Calu3 (cell line): ENCODE data around the gene LAMA5. TPM values are rescaled to one million over a fixed set of nuclear protein-coding genes. Genes with fewer than 3 reads are reported as not detected.

Experiments
- BruUV-seq: library from RNA; stranded (reverse); fragments of 400-500 nt; replicated peaks from 2 replicates; lab custom pipeline; 2021; lab: Mats Ljungman, UMichigan
- CTCF ChIA-PET: fragments of 300-600 bp; sonication (Branson Sonifier 250); formaldehyde crosslinking; loops from one replicate; lab custom pipeline; 2022; ENCODE audit warnings: antibody characterized with exemption; lab: Charles Lee
- DNase-seq: peaks from one replicate; pipeline ENCODE4 v3.0.0; 2022
- H3K27ac Mint-ChIP-seq: one replicate; pipeline ENCODE4 v1.8.0; 2022; ENCODE audit warnings: mixed read lengths; ENCODE audit not compliant: unreplicated experiment
- H3K27me3 Mint-ChIP-seq: one replicate; pipeline ENCODE4 v1.8.0; 2022; ENCODE audit warnings: mixed read lengths; ENCODE audit not compliant: unreplicated experiment
- H3K36me3 Mint-ChIP-seq: one replicate; pipeline ENCODE4 v1.8.0; 2022; ENCODE audit warnings: mild to moderate bottlenecking, moderate library complexity, mixed read lengths; ENCODE audit not compliant: insufficient read depth, unreplicated experiment
- H3K4me1 Mint-ChIP-seq: one replicate; pipeline ENCODE4 v1.8.0; 2022; ENCODE audit warnings: mild to moderate bottlenecking, low read depth, mixed read lengths; ENCODE audit not compliant: unreplicated experiment
- H3K4me3 Mint-ChIP-seq: one replicate; pipeline ENCODE4 v1.8.0; 2022; ENCODE audit warnings: mild to moderate bottlenecking, low read depth, moderate library complexity, mixed read lengths; ENCODE audit not compliant: unreplicated experiment
- H3K9me3 Mint-ChIP-seq: one replicate; pipeline ENCODE4 v1.8.0; 2022; ENCODE audit warnings: low read depth, mixed read lengths; ENCODE audit not compliant: unreplicated experiment
- CTCF ChIP-seq: fragments of 200-600 bp; IDR thresholded peaks from one replicate; pipeline ENCODE4 v1.8.0; 2022; ENCODE audit warnings: antibody characterized with exemption; ENCODE audit not compliant: unreplicated experiment
- intact Hi-C: fragments of 100-400 bp; cut with micrococcal nuclease; formaldehyde crosslinking; loops from one replicate; pipeline ENCODE4 v1.10.0; 2022; ENCODE audit not compliant: unreplicated experiment
- total RNA-seq: library from RNA; stranded (reverse); gene quantifications from 2 replicates; pipeline ENCODE4 v1.2.3, GENCODE V29; 2022

LAMA5 gene
- total RNA-seq, 1 experiment from 2014 or later: 763 TPM

GRCh38 chr20:62409931-62410745, 43.0 kb upstream of the LAMA5 start:
- CTCF ChIA-PET: interaction anchor here (0.8 to 2.3 kb wide), 14 partner anchors 9 to 232 kb away, joined by 3 to 14 read pairs (median 4); partner anchors contain the start of genes RBBP8NL, RPS21 and SLCO4A1
- no TSS peak for BruUV-seq
- TF ChIP-seq CTCF: peak; percentile 94
- peaks cover 27% of the 10 kb centered on the region for H3K4me1 Mint-ChIP-seq
- peak; percentile 68 for DNase-seq
- H3K27me3 Mint-ChIP-seq: no peaks in the 10 kb centered on the region
- intact Hi-C loops: loop anchor here (2.0 to 5.0 kb wide), 2 partner anchors 77 to 207 kb away; no protein-coding TSS in a partner anchor
- H3K36me3 Mint-ChIP-seq: peaks cover 25% of the 10 kb centered on the region
- H3K4me3 Mint-ChIP-seq: no peak overlapping the region
- H3K9me3 Mint-ChIP-seq: no peaks in the 10 kb centered on the region
- H3K27ac Mint-ChIP-seq: peak overlapping the region; percentile 4

- intact Hi-C loops: no loop called here
- CTCF ChIA-PET: interaction anchor here (1.0 to 2.3 kb wide), 11 partner anchors 9 to 233 kb away, joined by 3 to 14 read pairs (median 7); partner anchors contain the start of genes RBBP8NL, RPS21 and SLCO4A1
- H3K27ac Mint-ChIP-seq: peak overlapping the region; percentile 4
- no peaks in the 10 kb centered on the region for H3K27me3 Mint-ChIP-seq
- H3K4me1 Mint-ChIP-seq: peaks cover 27% of the 10 kb centered on the region
- DNase-seq: no peak
- BruUV-seq: no TSS peak
- H3K9me3 Mint-ChIP-seq: no peaks in the 10 kb centered on the region
- H3K4me3 Mint-ChIP-seq: no peak overlapping the region
- TF ChIP-seq CTCF: no peak
- H3K36me3 Mint-ChIP-seq: peaks cover 27% of the 10 kb centered on the region
Measured at GRCh38 chr20:62409086-62409853, 42.2 kb upstream of the LAMA5 start.

- BruUV-seq: no TSS peak
- DNase-seq: no peak
- CTCF ChIA-PET: interaction anchor here (1.7 to 2.1 kb wide), 2 partner anchors 10 to 215 kb away, joined by 7 to 8 read pairs; no protein-coding TSS in a partner anchor
- Mint-ChIP-seq H3K9me3 (no peaks in the 10 kb centered on the region), H3K27ac (no peak overlapping the region), H3K4me3 (no peak overlapping the region), H3K4me1 (peaks cover 27% of the 10 kb centered on the region), H3K36me3 (peaks cover 27% of the 10 kb centered on the region), H3K27me3 (no peaks in the 10 kb centered on the region)
- no peak for TF ChIP-seq CTCF
- intact Hi-C loops: no loop called here
Measured at GRCh38 chr20:62408640-62409039, 41.5 kb upstream of the LAMA5 start.

GRCh38 chr20:62408055-62408454, 40.9 kb upstream of the LAMA5 start:
- intact Hi-C loops: no loop called here
- peaks cover 27% of the 10 kb centered on the region for H3K4me1 Mint-ChIP-seq
- no peaks in the 10 kb centered on the region for H3K27me3 Mint-ChIP-seq
- no peak overlapping the region for H3K4me3 Mint-ChIP-seq
- H3K36me3 Mint-ChIP-seq: peaks cover 27% of the 10 kb centered on the region
- no peak overlapping the region for H3K27ac Mint-ChIP-seq
- no TSS peak for BruUV-seq
- H3K9me3 Mint-ChIP-seq: no peaks in the 10 kb centered on the region
- no peak for TF ChIP-seq CTCF
- no peak for DNase-seq
- CTCF ChIA-PET: no interaction called here
